NCI-H1105 (cell line): ENCODE results near the gene MSRB3.
A peak's percentile ranks its signal among the peaks of the same experiment; 100 is the strongest.
"Not testable (repeated sequence)": the region's sequence is repeated elsewhere in the genome, so short reads cannot be mapped to it uniquely, and the experiment has no call there.

Source experiments
- DNase-seq: peaks from one replicate; lab custom pipeline; 2025; lab: John Stamatoyannopoulos, UW

Gene MSRB3

DNA sequence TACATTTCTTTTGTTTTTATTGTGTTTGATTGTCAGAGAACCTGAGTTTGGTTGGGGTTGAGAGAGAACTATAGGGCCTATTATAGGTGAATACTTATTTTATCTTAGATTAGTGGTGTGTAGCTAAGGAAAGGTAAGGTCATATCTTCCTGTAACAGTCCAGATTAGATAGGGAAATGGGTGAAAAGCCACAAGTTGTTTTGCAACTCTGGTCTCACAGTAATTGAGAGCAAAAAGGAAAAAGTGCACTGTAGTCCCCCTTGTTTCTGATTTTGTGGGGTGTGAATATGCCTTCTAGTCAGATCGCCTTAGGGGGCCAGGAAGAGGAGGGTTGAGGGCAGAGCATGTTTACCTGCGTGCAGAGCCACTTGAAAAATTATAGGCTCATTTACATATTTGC lies 8.9 kb downstream of the MSRB3 start:
- DNase-seq, result no peak

- DNase-seq, result no peak
Measured at GRCh38 chr12:65292241-65292640, 13.8 kb downstream of the MSRB3 start.

GRCh38 chr12:65293735-65294134 lies 15.3 kb downstream of the MSRB3 start:
- no peak for DNase-seq

DNA sequence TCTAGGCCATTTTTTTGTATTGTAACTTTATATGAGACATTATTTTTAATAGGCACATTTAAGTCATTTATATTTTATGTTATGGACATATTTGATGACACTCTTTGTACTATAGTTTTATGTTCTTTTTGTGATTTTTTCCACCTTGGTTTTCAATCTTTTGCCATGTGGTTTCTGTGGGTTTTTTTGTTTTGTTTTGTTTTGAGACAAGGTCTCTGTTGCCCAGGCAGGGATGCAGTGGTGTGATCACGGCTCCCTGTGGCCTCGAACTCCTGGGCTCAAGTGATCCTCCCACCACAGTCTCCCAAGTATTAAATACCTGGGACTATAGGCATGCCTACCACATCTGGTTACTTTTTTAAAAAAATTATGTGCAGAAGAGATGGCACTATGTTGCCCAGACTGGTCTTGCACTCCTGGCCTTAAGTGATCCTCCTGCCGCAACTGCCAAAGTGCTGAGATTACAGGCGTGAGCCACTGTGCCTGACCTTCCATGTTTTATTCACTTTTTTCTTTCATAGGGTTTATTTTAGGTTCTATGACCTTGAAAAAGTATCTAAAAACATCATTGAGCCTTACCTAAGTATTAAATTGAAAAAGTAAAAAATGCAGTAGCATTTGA lies 16.3 kb downstream of the MSRB3 start:
- no peak for DNase-seq

DNA sequence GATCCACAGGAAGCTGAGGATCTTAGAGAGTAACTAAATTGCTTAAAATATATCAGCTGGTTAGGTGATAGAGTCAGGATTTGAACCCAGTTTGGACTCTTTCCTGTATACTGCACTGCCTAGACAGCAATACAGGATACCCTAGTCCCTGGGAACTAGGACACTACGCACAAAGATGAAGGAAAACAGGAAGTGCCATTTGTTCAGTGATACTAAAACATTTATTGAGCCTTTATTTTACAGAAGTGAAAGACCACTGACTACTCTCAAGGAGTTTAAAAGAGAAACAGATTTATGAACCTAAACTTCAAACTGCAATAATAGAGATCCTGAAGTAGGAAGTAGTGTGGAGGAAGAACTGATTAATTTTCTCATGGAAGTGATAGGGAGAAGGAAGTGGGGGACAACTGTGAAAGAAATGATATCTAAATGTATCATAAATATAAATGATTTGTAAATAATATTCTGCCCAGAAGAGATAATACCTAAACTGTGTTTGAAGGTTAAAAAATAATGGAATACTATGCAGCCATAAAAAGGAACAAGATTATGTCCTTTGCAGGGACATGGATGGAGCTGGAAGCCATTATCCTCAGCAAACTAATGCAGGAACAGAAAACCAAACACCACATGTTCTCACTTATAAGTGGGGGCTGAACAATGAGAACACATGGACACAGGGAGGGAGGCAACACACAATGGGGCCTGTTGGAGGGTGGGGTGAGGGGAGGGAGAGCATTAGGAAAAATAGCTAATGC lies 18.2 kb downstream of the MSRB3 start:
- DNase-seq, result no peak

DNA sequence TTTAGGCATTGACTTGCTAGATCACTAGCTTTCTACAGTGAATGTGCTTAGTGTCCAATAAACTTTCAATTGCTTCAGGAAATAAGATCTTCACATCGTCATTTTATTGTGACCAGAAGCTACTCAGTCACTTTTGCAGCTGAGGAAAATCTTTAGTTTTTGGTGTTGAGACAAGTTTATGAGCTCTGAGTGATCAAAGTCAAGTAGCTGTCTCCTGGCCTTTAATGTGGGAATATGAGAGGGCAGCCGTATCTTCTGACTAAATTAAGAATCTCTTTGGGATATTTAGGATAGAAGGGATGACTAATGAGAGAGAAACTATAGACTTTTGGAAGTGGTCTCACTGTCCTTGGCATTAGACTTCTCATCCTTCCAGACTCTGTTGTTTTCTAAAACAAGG lies 21.6 kb downstream of the MSRB3 start:
- no peak for DNase-seq

DNA sequence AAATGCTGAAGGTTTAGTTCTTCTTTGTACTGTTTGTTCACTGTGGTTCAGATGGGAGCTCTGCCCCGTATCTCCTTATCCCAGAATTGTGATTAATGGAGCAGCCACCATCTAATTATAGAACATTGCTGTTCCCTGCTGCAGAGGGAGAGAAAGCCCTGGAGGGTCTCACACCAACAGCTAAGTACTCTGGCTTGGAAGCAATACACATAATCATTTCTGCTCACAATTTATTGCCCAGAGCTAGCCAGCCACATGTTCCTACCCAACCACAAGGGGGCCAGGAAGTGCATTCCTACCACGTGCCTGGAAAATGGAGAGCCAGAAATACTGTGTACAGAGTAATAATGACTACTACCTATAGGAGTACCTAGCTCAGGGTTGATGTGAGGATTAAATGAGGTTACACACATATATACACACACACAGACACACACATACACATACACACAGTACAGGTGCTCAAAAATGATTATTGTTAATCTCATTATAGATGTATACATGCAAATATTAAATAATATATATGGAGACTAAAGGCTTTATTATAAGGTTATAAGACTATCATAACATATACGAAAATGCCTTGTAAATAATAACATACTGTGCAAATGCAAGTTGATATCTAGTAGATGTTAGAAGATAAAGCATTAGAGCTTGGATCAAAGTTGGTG lies 22.3 kb downstream of the MSRB3 start:
- no peak for DNase-seq

DNA sequence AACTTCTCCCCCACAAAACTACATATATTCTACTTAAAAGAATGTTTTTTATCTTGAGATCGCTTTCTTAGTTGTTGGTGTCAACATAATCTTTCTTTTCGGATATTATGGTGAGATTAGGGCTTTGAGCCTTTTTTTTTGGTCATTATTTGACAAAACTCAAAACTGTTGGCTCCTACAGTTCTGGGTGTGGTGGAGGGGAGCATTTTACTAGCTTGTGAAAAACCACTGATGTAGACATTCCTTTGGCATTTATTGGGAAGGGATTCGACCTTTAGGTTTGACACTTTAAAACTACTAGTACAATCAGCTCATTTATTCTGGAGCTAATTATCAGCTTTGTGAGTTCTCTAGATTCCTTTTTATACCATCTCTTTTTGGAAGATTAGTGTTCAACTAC lies 24.4 kb downstream of the MSRB3 start:
- DNase-seq, result no peak

- DNase-seq, result no peak
Measured at GRCh38 chr12:65305346-65305950, 27.0 kb downstream of the MSRB3 start.

DNA sequence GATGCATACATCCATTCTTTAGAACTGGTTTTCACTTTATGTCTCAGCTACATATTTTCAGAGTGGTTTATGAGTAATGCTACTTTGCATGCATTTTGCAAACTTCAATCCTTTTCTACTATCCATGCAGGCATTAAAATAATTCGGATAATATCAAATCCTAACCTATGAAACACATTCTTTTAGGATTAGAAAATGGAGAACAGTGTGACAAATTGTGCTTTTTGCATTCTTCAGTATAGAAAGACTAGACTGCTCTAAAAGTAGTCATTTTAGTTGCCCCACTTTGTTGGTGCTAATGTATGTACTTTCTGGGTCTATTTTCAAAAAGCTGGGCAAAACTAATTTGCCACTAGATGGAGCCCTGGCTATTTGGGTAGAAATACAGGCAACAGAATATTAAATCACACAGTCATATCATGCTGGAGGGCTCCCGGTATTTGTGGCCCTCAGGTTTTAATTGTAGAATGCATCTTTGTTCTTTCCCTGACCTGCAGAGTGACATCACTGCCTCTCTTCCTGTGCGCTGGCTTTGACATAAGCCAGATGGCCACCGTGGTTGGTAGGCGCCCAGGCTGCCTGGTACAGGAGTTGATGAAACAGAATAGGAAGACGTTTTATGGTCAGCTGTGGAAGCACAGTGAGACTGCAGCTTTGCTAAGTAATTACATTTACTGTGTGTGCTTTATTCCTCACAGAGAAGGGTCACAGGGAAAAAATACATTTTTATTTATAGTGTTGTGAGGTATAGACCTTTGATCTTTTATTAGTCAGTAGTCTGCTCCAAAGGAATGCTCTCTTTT lies 28.1 kb downstream of the MSRB3 start:
- DNase-seq, result peak; percentile 4

DNA sequence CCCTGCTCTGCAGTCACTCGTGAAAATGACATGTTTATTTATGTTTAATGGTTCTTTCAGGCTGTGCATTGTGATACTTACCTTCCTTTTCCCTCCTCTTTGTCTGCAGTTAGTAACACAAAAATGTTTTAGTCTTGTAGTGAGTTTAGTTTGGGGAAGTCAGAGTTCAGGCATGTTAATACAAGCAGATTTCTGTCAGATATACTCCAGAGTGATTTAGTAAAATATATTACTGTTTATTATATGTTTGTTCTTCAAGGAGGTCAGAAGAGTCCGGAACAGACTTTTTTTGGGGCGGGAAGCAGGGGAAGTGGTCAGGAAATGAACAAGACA lies 28.7 kb downstream of the MSRB3 start:
- no peak for DNase-seq

- DNase-seq, result no peak
Measured at GRCh38 chr12:65308006-65308405, 29.5 kb downstream of the MSRB3 start.

GRCh38 chr12:65308601-65309071 lies 30.2 kb downstream of the MSRB3 start:
- no peak for DNase-seq

DNA sequence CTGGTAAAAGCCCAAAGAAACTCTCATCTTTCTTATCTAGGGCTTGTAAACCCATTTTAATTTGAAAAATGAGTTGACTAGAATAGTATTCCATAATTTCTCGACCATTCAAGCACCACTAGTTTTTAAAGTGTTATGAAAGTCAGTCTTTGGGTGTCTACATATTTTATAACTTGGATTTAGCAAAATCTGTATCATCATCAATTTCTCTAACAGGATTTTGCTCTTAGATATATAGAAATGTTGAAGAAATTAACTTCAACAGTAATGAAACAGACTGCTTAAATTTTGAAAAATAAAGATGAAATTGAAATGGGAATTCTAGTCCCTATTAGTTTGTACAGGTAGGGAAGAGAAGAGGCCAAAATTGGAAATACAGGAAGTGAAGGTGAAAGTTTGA lies 32.8 kb downstream of the MSRB3 start:
- DNase-seq, result no peak

- DNase-seq, result no peak
Measured at GRCh38 chr12:65313719-65314317, 35.3 kb downstream of the MSRB3 start.

DNA sequence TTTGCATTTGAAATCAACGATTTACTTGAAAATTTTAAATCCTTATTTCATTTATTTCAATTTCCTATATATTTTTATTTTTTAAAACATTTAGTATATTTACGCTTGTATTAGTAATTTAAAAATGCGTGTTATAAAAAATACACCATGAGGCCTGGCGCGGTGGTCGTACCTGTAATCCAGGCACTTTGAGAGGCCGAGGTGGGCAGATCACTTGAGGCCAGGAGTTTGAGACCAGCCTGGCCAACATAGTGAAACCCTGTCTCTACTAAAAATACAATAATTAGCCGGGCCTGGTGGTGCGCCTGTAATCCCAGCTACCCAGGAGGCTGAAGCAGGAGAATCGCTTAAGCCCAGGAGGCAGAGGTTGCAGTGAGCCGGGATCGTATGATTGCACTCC lies 36.8 kb downstream of the MSRB3 start:
- DNase-seq, result not testable (repeated sequence)

GRCh38 chr12:65318186-65318685 lies 39.8 kb downstream of the MSRB3 start:
- DNase-seq, result no peak

- no peak for DNase-seq
Measured at GRCh38 chr12:65319688-65320200, 41.3 kb downstream of the MSRB3 start.

- DNase-seq, result no peak
Measured at GRCh38 chr12:65323070-65323469, 44.6 kb downstream of the MSRB3 start.

- DNase-seq, result no peak
Measured at GRCh38 chr12:65324056-65324455, 45.6 kb downstream of the MSRB3 start.

GRCh38 chr12:65324551-65324950 lies 46.1 kb downstream of the MSRB3 start:
- DNase-seq, result no peak
